K562 (cell line): ENCODE measurements around the gene RERE. TPM values are rescaled to one million over a fixed set of nuclear protein-coding genes. Genes with fewer than 3 reads are reported as not detected.

Experiments
- ATAC-seq: fragments of 200-7000 bp; cut with Tn5 transposase; 3 replicates; pipeline ENCODE4 v1.9.1; 2020; ENCODE audit warnings: moderate library complexity
- BruUV-seq: library from RNA; stranded (reverse); fragments of 400-500 nt; replicated peaks from 2 replicates; lab custom pipeline; 2021; lab: Mats Ljungman, UMichigan
- CTCF ChIA-PET: fragments of 300-600 bp; formaldehyde crosslinking; extraction: SDS; loops from one replicate; lab custom pipeline; 2021; ENCODE audit warnings: low intra/inter-chr PET ratio; lab: Yijun Ruan, JAX
- POLR2A ChIA-PET: fragments of 300-600, 350-650 bp; sonication (Branson Sonifier 250); formaldehyde crosslinking; extraction: SDS; loops from one replicate; lab custom pipeline; 2021; ENCODE audit warnings: antibody characterized with exemption, inconsistent platforms; lab: Yijun Ruan, JAX
- DNase-seq, 4 experiments: peaks; one replicate each; pipeline versions ENCODE4 v3.0.0 to v3.0.0-alpha.2; 2011 to 2018; ENCODE audit warnings: low spot score in 3 of 4, mixed read lengths in 3 of 4; ENCODE audit errors: extremely low read depth in 1 of 4
- FAIRE-seq: peaks from 2 replicates; lab custom pipeline; 2011; peaks lifted over from hg19 to GRCh38; lab: Jason Lieb, UNC
- H2AFZ ChIP-seq: 2 replicates; pipeline ENCODE4 v1.6.0; 2011; ENCODE audit warnings: low read depth, low read length, control low read depth, inconsistent platforms
- H3K27ac ChIP-seq: fragments of 200-600 bp; 3 replicates; pipeline ENCODE4 v1.8.0; 2011; ENCODE audit warnings: low read depth, mild to moderate bottlenecking, control low read depth, inconsistent platforms, low read length, moderate library complexity, mixed read lengths; ENCODE audit errors: extremely low read depth
- H3K27me3 ChIP-seq, 2 experiments: fragments of 300-600 bp in 1 of 2; 2 replicates in 1 of 2; 3 replicates in 1 of 2; pipeline versions ENCODE4 v1.6.0 to v1.8.0; 2011; ENCODE audit warnings: inconsistent platforms in 2 of 2, low read length in 2 of 2, mild to moderate bottlenecking in 1 of 2, mixed read lengths in 1 of 2, moderate library complexity in 1 of 2; ENCODE audit not compliant: control insufficient read depth in 2 of 2, insufficient read depth in 2 of 2
- H3K36me3 ChIP-seq: fragments of 300-600 bp; 3 replicates; pipeline ENCODE4 v1.8.0; 2011; ENCODE audit warnings: mild to moderate bottlenecking, low read length, inconsistent platforms; ENCODE audit not compliant: control insufficient read depth, insufficient read depth
- H3K4me1 ChIP-seq, 2 experiments: fragments of 200-600 bp in 1 of 2; replicated peaks in 1 of 2; 2 replicates in 1 of 2; 3 replicates in 1 of 2; pipeline versions ENCODE4 v1.5.1 to v1.8.0; 2011; ENCODE audit warnings: inconsistent platforms in 2 of 2, low read length in 2 of 2, mild to moderate bottlenecking in 1 of 2, mixed read lengths in 1 of 2, moderate library complexity in 1 of 2; ENCODE audit not compliant: control insufficient read depth in 2 of 2, insufficient read depth in 2 of 2
- H3K4me2 ChIP-seq: 2 replicates; pipeline ENCODE4 v1.6.1; 2011; ENCODE audit warnings: low read length, control low read depth, inconsistent platforms, mixed read lengths; ENCODE audit not compliant: insufficient read depth
- H3K4me3 ChIP-seq: fragments of 200-600 bp; sonication (generic), shearing (Covaris generic); 2 replicates; pipeline ENCODE4 v1.5.1; 2016; ENCODE audit warnings: control low read depth, inconsistent platforms
- H3K79me2 ChIP-seq: fragments of 200-600 bp; 3 replicates; pipeline ENCODE4 v1.8.0; 2011; ENCODE audit warnings: low read length, inconsistent platforms; ENCODE audit not compliant: control insufficient read depth, insufficient read depth
- H3K9ac ChIP-seq, 2 experiments: 2 replicates each; pipeline versions ENCODE4 v1.6.0 to v1.6.1; 2011; ENCODE audit warnings: low read depth in 2 of 2, low read length in 2 of 2, control low read depth in 1 of 2, inconsistent platforms in 1 of 2, mild to moderate bottlenecking in 1 of 2, mixed read lengths in 1 of 2; ENCODE audit not compliant: insufficient read depth in 1 of 2
- H3K9me1 ChIP-seq: one replicate; pipeline ENCODE4 v1.6.0; 2011; ENCODE audit warnings: inconsistent platforms, mild to moderate bottlenecking, low read length, moderate library complexity; ENCODE audit not compliant: control insufficient read depth, insufficient read depth
- H3K9me3 ChIP-seq: replicated peaks from 2 replicates; pipeline ENCODE4 v1.5.1; 2011; ENCODE audit warnings: low read depth, low read length, inconsistent platforms; ENCODE audit not compliant: control insufficient read depth, insufficient read depth
- H4K20me1 ChIP-seq: replicated peaks from 2 replicates; pipeline ENCODE4 v1.6.1; 2011; ENCODE audit warnings: low read length, inconsistent platforms, mixed read lengths; ENCODE audit not compliant: control insufficient read depth, insufficient read depth
- CBX2 ChIP-seq: fragments of 200-600 bp; sonication (generic); IDR thresholded peaks from one replicate; pipeline ENCODE4 v1.6.1; 2012; ENCODE audit warnings: mild to moderate bottlenecking, low read length, inconsistent platforms; ENCODE audit not compliant: insufficient read depth, poor library complexity, severe bottlenecking
- CREB5 ChIP-seq: fragments of 250-450 bp; sonication (Bioruptor Pico); IDR thresholded peaks from 2 replicates; pipeline ENCODE4 v1.5.0; 2020; ENCODE audit warnings: mild to moderate bottlenecking
- FOXJ3 ChIP-seq: sonication (generic); formaldehyde crosslinking; IDR thresholded peaks from 2 replicates; pipeline ENCODE4 v1.4.0; 2020; ENCODE audit warnings: mild to moderate bottlenecking, missing genetic modification reagents
- MEIS2 ChIP-seq: fragments of 450-650 bp; IDR thresholded peaks from 2 replicates; pipeline ENCODE4 v1.6.1; 2014; ENCODE audit warnings: mild to moderate bottlenecking; ENCODE audit not compliant: partially characterized antibody
- MTA1 ChIP-seq: fragments of 450-650 bp; IDR thresholded peaks from 2 replicates; pipeline ENCODE4 v1.6.1; 2017; ENCODE audit warnings: borderline replicate concordance
- ZNF316 ChIP-seq: fragments of 450-650 bp; IDR thresholded peaks from 2 replicates; pipeline ENCODE4 v1.6.1; 2016
- ZNF609 ChIP-seq: sonication (generic); formaldehyde crosslinking; IDR thresholded peaks from 2 replicates; pipeline ENCODE4 v1.8.1; 2023; ENCODE audit warnings: missing genetic modification reagents, mild to moderate bottlenecking, borderline replicate concordance
- WGBS: fragments of 100-300 bp; shearing (Covaris generic); methylation state at CpG from one replicate; pipeline ENCODE4 v1.1.6; 2016; ENCODE audit warnings: low coverage, mixed read lengths; ENCODE audit not compliant: insufficient coverage; ENCODE audit errors: missing lambda C conversion rate; 5-methylcytosine and 5-hydroxymethylcytosine counted together
- in situ Hi-C: fragments of 300-500 bp; cut with MboI; formaldehyde crosslinking; loops from 4 replicates; pipeline ENCODE4 v1.15.0; 2018; ENCODE audit warnings: inconsistent platforms, mixed read lengths
- intact Hi-C: fragments of 100-400 bp; cut with micrococcal nuclease; formaldehyde crosslinking; loops from 2 replicates; pipeline ENCODE4 v1.14.2; 2022
- polyA plus RNA-seq, 8 experiments: library from polyadenylated mRNA; depleted of rRNA in 4 of 8; stranded (reverse) in 5 of 8; unstranded in 3 of 8; fragments of >200 nt; fragmentation: Nextera tagmentation in 2 of 8; fragmentation: Illumina TruSeq in 1 of 8; extraction: Ambion mirVana in 2 of 8; extraction: Trizol in 1 of 8; gene quantifications; 2 replicates each; pipeline versions ENCODE4 v1.2.1 to v1.2.3, GENCODE V29; 2011 to 2014; ENCODE audit warnings: inconsistent platforms in 1 of 8, missing spikeins in 1 of 8
- total RNA-seq, 7 experiments: library from RNA; depleted of rRNA in 6 of 7; stranded (reverse); fragments of >200 nt in 6 of 7; fragmentation: Illumina TruSeq in 2 of 7; extraction: Trizol in 2 of 7; gene quantifications; 2 replicates each; pipeline versions ENCODE4 v1.2.1 to v1.2.3, GENCODE V29; 2011 to 2021; ENCODE audit warnings: low replicate concordance in 1 of 7

RERE gene
- total and polyA plus RNA-seq, 9 of the 15 experiments (the other 6 are each of a cell fraction or from before 2014, with no cell fraction given): 3.0 to 51.5 (median 13.4) TPM

GRCh38 chr1:8481650-8482380 is 335.6 kb downstream of the RERE start:
- Histone ChIP-seq H3K27me3 (no peaks in the 10 kb centered on the region), H3K9me1 (no peaks in the 10 kb centered on the region), H4K20me1 (no peaks in the 10 kb centered on the region), H2AFZ (no peak overlapping the region), H3K4me1 (no peaks in the 10 kb centered on the region), H3K79me2 (no peaks in the 10 kb centered on the region), H3K36me3 (peaks cover 8% of the 10 kb centered on the region; the same call in 1 of the 3 replicates), H3K9ac (no peak overlapping the region), H3K9me3 (no peaks in the 10 kb centered on the region), H3K4me3 (no peak overlapping the region), H3K4me2 (no peak overlapping the region), H3K27ac (no peak overlapping the region)
- in situ Hi-C loops (no loop called here), intact Hi-C loops (no loop called here)
- ATAC-seq (no peak), FAIRE-seq (no peak), DNase-seq (no peak)
- WGBS: 78% methylated on average over 2 of the region's 2 CpGs
- ChIA-PET CTCF (no interaction called here), POLR2A (interaction anchor here (0.6 to 1.6 kb wide), 5 partner anchors 12 to 267 kb away, joined by 3 to 4 read pairs (median 3); no protein-coding TSS in a partner anchor)
- no peak for TF ChIP-seq MTA1
- TF ChIP-seq FOXJ3 (CRISPR knock-in tag): no peak
- peak; percentile 51 for TF ChIP-seq ZNF316
- no peak for TF ChIP-seq CREB5 (CRISPR knock-in tag)
- TF ChIP-seq CBX2: no peak
- no peak for TF ChIP-seq MEIS2
- TF ChIP-seq ZNF609: no peak
- no TSS peak for BruUV-seq
